ENCODE data around the gene FAM53A.
A peak's percentile ranks its signal among the peaks of the same experiment; 100 is the strongest.

FAM53A gene

DNA sequence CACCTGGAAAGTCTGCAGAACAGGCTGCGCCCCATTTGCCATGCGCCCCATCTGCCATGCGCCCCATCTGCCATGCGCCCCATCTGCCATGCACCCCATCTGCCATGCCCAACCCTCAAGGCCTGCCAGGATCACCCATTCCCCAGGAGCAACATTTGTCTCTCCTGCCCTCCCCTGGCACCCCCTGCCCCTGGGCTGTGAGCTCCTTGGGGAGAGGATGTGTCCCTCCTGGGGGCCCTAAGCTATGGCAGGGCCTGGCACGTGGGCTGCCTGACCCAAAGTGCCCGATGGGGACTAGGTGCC, 82.6 kb downstream of the FAM53A start:
- DNase-seq = no peak

DNA sequence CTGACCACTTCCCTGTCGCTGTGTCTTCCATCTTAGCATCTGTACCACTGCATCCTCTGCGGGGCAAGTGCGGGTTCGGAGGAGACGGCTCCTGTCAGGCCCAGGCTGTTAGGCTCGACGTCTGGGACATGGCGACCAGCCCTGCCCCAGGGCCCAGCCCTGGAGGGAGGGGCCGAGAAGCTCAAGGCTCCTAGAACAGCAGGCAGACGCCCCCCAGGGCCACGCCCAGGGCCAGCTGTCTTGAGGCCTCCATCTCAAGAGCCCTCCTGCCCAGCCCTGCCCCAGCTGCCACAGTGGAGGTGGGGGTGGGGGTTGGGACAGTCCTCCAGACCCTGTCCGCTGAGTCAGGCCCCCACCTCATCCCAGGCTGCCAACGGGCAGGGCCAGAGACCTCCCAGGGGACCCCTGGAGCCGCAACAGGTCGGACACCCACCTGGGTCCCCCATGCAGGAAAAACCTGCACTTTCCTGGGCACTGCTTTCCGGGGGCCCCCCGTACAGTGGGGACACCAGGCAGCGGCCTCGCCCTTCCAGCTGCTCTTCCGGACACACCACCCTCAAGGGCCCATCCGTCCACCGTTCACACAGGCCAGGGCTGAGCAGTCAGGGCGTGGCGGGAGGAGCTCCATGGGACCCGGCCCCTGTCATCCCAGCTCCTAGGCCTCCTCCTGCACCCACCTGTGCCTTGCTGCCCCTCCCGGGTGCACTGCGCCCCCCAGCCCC, 83.1 kb downstream of the FAM53A start:
- peak; percentile 54 for DNase-seq

DNA sequence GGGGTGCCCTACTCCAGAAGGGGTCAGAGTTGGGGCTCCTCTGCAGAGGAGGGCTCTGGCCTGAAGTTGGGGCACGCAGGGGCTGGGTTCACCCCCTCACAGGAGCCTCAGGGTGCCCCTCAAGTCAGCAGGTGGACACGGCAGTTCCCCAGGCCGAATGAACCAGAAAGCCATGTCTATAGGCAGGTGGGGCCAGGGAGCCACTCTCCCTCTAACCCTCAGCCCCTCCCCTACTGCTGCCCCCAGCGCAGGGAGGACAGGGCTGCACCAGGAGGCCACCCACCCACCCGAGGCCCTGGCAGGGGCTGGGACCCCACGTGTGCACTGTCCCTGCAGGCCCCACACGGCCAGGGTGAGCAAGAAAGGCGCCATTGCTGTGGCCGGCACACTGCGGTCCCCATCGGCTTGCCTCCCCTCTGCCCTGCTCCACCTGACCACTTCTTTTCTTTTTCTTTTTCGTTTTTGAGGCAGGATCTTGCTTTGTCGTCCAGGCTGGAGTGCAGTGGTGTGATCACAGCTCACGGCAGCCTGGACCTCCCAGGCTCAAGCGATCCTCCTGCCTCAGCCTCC, 83.8 kb downstream of the FAM53A start:
- no peak for DNase-seq

DNA sequence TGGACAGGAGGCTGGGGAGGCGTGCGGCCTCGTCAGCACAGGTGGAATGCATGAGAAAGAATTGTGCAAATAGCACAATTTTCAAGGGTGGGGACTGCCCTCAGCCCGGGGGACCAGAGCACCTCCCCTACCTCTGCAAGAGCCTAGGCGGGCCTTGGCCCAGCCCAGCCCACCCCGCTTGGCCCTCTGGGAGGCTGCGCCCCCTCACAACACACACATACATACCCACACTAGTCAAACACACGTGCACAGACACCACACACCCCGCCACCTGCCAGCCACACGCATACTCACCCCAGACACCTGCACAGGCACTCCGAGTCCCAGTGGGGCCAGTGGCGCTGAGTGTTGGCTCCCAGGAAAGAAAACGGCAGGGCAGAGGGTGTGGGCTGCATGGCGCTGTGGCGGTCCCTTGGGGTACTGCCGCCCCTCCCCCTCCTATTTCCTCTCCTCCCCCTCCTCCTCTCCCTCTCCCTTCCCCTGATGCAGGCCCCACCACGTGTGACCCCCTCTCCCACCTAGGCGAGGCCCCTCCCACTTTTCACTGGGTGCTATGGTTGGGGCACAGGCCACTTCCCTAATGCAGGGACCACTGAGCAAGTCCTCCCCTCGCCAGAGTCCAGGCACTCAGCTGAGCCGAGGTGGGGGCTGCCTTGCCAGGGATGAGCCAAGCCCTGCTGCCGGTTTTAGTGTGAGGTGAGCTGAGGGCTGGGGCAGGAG, 84.5 kb downstream of the FAM53A start:
- peak; percentile 35 for DNase-seq

DNA sequence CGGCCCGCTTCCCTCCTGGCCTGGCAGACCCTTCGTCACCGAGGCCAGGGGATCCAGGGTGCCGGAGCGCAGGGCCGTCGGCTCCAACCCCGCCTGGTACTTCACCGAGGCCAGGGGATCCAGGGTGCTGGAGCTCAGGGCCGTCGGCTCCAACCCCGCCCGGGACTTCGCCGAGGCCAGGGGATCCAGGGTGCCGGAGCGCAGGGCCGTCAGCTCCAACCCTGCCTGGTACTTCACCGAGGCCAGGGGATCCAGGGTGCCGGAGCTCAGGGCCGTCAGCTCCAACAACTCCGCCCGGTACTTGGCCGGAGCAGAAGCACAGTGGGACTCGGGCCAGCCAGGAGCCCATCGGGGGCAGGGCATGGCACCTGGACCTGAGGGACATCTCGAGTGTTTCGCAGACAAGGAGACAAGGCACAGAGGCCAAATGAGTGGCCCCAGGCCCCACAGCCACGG, 85.1 kb downstream of the FAM53A start:
- no peak for DNase-seq

DNA sequence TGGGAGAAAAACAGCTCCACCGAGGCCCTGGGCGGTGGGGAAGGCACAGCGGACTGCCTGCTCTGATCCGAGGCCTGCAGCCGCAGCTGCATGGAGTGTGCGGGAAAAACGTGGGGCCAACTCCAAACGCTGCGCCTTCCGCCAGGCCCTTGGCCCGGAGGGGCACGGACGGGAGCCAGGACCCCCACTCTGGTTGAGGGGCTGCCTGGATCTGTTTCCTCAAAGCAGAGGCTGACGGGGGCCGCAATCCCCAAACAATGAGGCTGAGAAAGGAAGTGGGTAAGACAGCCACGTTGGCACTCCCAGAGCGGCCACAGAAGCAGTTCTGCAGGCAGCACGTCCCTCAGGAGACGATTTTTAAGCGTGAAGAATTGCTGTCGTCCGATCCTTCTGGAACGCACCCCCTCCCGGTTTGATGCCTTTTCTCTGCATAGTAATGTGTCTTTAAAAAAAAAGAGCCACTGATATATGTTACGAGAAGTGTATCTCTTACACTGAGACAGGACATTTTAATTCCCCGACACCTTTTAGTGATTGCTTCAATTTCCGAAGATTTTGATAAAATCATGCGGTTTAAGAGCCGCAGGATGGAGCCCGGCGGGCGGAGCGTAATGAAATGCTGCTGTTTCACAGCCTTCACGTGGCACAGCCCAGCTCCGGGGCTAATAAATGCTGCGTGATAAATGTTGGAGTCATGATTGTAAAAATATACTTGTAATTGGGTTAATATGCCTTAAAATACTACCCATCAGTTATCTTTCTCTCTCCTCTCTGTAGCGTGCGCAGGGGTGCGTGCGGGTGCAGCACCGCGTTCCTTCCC, 85.7 kb downstream of the FAM53A start:
- no peak for DNase-seq

DNA sequence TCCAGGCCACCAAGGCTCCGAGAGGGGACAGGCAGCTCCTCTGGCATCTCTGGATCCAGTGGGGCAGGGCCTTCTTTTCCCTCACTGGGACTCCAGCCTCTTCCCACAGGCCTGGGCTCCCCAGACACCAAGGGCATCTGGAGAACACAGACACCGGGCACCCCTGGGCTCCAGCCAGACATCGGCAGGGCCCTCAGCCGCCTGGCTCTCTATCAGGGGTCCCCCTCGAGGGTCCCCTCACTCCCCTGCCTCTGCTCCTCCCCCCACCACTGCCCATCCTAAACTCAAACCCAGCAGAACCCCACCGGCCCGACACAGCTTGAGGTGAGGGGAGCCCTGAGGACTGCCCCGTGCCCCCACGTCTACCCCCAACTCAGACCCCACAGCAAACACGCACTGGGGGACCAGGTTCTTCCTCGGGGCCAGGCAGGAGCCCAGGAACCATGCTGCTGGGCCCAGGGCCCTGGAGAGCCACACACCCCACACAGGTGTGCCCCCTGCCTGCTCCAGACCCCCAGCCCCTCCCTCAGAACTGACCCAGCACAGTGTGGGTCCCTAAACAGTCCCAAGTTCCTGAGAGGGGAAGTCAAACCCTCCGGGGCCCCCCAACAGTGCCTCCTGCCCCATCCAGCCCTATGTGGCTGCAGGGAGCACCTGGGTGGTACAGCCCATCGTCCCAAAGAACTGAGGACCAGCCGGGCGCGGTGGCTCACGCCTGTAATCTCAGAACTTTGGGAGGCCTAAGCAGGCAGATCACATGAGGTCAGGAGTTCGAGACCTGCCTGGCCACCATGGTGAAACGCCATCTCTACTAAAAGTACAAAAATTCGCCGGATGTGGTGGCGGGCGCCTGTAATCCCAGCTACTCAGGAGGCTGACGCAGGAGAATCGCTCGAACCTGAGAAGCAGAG, 86.8 kb downstream of the FAM53A start:
- DNase-seq = no peak

DNA sequence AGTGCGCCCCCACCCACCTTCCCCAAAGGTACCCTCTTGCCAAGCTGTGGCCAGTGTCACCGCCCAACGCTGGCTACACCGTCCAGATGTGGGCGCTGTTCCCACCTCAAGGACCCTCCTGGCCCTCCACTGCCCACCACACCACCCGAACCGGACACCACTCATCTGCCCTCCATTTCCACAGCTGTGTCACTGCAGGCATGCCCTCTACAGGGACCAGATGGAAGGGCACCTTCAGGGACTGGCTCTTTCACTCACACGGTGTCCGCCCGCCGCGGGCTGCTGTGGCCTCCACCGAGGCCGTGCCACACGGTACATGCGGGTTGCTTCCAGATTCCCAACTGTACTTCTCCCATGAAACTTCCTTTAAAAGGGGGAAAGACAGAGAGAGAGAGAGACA, 87.7 kb downstream of the FAM53A start:
- DNase-seq = no peak

DNA sequence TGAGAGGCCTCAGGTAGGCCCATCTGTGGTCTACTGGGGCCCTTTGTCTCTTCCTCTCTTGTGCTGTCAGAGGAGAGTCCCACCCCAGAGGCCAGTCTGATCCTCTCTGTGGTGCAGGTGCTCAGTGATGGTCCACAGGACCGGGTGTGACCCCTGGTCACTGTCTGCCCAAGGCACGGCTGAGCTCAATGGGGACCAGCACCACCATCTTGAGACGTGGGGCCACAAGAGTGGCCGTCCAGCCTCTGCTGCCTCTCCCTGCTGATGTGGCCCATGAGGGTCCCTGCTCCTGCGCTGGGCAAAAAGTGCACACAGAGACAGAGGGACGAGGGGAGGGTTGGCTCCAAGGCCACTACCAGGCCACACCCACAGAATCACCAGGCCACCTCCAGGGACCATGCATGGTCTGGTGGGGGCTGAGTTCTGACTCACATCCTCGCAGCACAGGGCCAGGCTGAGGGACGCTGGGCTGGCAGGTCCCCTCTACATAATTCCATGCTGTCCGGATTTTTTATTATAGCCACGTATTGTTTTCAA, 88.3 kb downstream of the FAM53A start:
- no peak for DNase-seq

DNA sequence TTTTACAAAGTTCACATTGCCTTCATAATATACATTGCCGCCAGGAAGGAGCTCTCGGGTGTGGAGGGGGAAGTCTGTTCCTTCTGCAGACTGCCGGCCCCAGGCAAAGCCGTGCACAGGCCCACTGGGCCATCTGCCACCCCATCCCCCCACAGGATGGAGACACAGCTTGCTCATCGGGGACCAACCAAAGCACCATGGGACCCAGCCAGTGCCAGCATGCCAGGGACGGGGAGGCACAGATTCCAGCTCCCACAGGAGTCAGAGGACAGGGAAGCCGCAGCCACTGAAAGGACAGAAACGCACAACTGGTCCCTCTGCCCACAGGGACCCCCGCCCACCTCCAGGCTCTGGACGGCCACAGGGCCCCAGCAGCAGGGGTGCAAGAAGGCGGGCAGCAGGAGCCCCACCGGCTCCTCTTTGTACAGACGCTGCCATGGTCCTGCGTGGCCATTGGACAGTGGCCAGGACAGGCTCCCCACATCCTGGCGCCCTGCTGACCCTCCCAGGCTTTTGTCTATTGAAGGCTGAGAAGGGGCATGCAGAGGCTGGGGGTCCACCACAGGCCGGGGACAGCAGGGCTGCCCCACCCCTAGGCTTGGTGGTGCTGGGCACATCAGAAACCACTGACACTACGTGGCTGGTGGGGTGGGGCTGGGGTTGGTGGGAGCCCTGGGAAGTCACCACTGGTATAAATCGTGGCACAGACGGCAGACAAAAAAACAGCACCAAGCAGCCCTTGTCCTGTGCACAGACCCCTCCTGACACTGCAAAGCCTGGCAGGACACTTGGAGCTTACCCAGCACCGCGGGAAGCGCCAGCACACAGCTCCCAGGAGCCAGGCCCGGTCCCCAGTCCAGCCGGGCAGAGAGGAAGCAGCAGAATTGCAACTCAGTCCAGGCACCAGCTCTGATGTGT, 89.0 kb downstream of the FAM53A start:
- DNase-seq = peak; percentile 42

DNA sequence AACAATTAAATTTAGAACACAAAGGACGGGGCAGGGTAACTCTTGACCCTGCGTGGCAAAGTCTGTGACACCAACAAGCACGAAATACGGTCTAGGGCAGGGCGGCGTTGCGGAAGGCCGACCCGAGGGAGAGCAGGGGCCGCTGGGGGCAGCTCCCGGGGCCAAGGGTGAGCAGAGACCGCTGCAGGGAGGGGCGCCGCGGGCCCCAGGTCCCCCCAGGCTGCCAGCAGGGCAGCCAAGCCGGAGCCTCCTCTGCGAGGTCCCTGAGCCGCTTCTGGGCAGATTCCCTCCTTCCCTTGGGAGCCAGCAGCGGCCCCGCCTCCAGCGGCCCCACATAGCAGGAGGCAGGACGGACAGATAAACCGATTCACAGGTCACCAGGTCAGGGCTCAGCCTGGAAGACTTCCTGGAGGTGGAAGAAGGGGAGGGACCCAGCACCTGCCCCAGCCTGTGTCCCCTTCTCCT, 90.2 kb downstream of the FAM53A start:
- DNase-seq = no peak

DNA sequence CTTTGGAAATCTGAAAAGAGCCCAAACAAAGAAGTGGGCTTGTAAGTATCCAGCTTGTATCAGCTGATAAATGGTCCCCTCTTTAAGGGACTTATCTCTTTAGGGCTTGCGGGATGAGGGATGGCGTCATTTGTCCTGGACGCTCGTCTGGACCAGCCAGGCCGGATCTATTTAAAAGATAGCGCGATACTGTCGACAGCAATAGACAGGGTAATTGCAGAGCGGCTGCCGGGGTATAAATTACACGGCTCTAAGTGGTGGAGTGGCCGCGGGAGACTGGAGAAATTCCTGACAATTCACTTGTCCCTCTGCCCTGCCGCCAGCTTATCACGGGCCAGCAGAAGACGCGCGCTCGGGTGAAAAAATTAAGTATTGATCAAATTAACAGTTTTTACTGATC, 90.7 kb downstream of the FAM53A start:
- DNase-seq = no peak

DNA sequence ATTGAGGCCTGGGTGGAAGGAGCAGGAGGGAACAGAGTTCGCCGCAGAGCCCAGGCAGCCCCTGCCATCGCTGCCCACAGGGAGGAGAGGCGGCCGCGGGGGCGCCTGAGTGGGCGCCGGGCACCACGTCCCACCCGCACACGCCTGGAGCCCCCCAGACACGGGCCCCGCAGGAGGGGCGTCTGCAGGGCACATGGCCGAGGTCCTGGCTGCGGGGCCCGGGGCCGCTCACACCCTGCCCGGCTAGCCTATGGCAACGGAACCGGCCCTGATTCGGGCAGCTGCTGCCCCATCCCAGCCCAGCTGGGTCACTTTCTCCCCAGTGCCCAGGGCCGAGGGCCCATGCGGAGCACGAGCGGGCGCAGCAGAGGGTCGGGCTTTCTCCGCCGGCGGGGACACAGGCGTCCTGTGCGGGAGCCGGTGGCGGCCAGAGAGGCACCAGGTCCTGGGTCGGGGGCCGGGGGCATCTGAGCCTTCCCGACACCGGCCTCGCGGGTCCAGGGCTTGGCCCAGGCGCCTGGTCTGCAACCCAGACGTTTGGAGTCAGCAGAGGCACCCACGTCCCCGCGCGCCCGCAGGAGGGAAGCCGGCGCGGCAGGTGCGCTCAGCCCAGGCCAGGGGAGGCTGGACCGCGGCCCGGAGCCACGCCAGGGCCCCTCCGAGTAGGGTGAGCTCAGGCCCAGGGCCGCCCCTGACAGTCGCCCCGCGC, 91.2 kb downstream of the FAM53A start:
- no peak for DNase-seq

DNA sequence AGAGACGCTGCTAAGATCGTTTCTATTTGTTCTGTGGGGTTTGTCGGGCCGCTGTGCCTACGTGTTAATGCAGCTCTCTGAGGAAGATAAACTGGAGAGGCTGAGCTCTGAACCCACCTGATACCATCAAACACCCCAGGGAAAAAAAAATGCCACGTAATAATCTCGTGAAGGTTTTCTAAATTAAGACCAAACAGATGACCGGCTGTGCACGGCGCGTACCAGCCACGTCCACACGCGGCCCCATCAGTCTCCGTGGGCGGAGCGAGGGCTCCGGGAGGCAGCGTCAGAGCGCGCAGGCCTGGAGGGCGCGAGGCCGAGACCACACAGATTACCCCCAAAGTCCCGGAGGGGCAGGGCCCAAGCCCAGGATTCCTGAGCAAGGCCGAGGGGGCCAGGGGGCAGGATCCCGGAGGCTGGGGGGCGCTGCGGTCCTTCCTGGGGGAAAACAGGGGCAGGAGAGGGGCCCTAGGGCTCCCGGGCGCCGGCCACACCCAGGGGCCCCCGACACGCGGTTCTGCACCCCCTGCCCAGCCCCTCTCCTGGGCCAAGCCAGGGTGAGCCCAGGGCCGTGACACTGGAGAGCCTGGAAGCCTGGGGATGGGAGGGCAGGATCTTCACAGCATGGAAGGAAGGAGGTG, 91.9 kb downstream of the FAM53A start:
- DNase-seq = no peak

DNA sequence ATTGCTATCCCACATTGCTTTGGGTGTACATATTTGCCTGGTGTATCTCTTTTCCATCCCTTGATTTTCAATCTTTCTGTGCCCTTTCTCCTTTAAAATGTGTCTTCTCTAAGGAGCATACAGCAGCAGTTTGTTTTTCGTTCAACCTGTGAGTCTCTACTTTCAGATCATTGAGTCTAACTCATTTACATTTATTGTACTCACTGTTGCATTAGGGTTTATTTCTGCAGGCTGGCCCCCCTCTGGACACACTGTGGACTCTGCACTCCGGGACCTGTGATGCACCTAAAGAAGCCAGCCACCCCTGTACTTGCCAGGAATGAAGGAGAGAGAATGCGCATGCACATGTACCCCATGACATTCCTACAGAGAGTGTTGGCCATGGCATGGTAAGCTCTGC, 93.0 kb downstream of the FAM53A start:
- no peak for DNase-seq

DNA sequence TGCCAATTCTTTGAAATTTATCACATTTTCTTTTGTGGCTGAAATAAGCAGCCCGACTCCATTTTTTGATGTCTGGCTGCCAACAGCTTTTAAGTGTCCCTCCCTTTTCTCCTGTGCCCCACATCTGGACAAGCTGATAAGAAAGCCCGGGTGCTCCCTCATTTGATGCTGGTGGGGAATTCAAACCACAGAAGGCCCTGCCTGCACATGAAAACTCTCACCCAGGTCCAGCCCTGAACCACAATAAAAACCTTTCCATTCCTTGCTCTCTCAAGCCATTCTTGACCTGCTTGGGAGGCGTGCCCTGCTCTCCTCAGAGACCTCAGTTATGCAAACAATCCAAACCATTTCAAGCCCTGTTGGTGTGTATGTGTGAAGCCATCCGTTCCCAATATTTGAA, 93.9 kb downstream of the FAM53A start:
- no peak for DNase-seq

All from NCI-H2171 treated with DMSO at 0.1 percent for 48 hours (cell line).